Measurements from ENCODE around the gene PRSS22. TPM values are rescaled to one million over a fixed set of nuclear protein-coding genes. Genes with fewer than 3 reads are reported as not detected.

Gene PRSS22
- total RNA-seq, 6 donors from 2014 or later = 9.3 to 24.8 (median 16.6) TPM

GRCh38 chr16:2895813-2896212 lies 37.8 kb upstream of the PRSS22 start:
- H3K36me3 ChIP-seq = peaks cover 0 to 33% (median 13%) of the 10 kb centered on the region in 4 donors
- H3K4me1 ChIP-seq = peaks cover 0 to 12% (median 7%) of the 10 kb centered on the region in 4 donors
- H3K27ac ChIP-seq = no peak overlapping the region
- no peak overlapping the region for H3K4me3 ChIP-seq
- DNase-seq (no peak), ATAC-seq (ENCODE audit: low FRiP score in 2 of 2) (no peak)
- H3K9me3 ChIP-seq = no peaks in the 10 kb centered on the region
- no peak for TF ChIP-seq CTCF (IDR thresholded peaks at IDR 0.05)
- TF ChIP-seq POLR2A (IDR thresholded peaks at IDR 0.05) = no peak
- no peak for TF ChIP-seq POLR2AphosphoS5 (IDR thresholded peaks at IDR 0.05)
- no peak for TF ChIP-seq EP300 (IDR thresholded peaks at IDR 0.05)
- H3K27me3 ChIP-seq = no peaks in the 10 kb centered on the region
- 79 to 89% methylated on average over 3 to 4 of the region's 4 CpGs for WGBS, 2 donors

GRCh38 chr16:2894231-2894630 lies 36.3 kb upstream of the PRSS22 start:
- H3K4me1 ChIP-seq = peaks cover 0 to 12% (median 9%) of the 10 kb centered on the region in 4 donors
- H3K4me3 ChIP-seq = no peak overlapping the region
- H3K36me3 ChIP-seq = peaks cover 0 to 28% (median 11%) of the 10 kb centered on the region in 4 donors
- ATAC-seq (ENCODE audit: low FRiP score in 2 of 2) (no peak), DNase-seq (peak in 1 of 2 donors; percentile 60)
- no peaks in the 10 kb centered on the region for H3K9me3 ChIP-seq
- no peak for TF ChIP-seq EP300 (IDR thresholded peaks at IDR 0.05)
- no peak for TF ChIP-seq POLR2AphosphoS5 (IDR thresholded peaks at IDR 0.05)
- TF ChIP-seq CTCF (IDR thresholded peaks at IDR 0.05) = no peak
- TF ChIP-seq POLR2A (IDR thresholded peaks at IDR 0.05) = no peak
- 90 to 93% methylated on average over 31 of the region's 31 CpGs for WGBS, 2 donors
- H3K27me3 ChIP-seq = no peaks in the 10 kb centered on the region
- H3K27ac ChIP-seq = no peak overlapping the region

- no peaks in the 10 kb centered on the region for H3K9me3 ChIP-seq
- no peaks in the 10 kb centered on the region for H3K27me3 ChIP-seq
- peak overlapping the region; percentile 95 to 98 (median 96) for H3K27ac ChIP-seq
- WGBS, 2 donors = 62 to 70% methylated on average over 13 to 18 of the region's 18 CpGs
- peak overlapping the region; percentile 75 to 93 (median 85) for H3K4me3 ChIP-seq
- TF ChIP-seq CTCF (IDR thresholded peaks at IDR 0.05) (no peak), EP300 (IDR thresholded peaks at IDR 0.05) (no peak), POLR2AphosphoS5 (IDR thresholded peaks at IDR 0.05) (no peak), POLR2A (IDR thresholded peaks at IDR 0.05) (no peak)
- DNase-seq (no peak), ATAC-seq (ENCODE audit: low FRiP score in 2 of 2) (no peak)
- peaks cover 11 to 20% (median 14%) of the 10 kb centered on the region in 4 donors for H3K4me1 ChIP-seq
- no peaks in the 10 kb centered on the region for H3K36me3 ChIP-seq
These were observed 26.1 kb upstream of the PRSS22 start for GRCh38 chr16:2884041-2884451.

GRCh38 chr16:2883458-2883908 lies 25.5 kb upstream of the PRSS22 start:
- peak in 1 of 4 donors; percentile 5 for TF ChIP-seq POLR2A (IDR thresholded peaks at IDR 0.05)
- no peak for TF ChIP-seq EP300 (IDR thresholded peaks at IDR 0.05)
- TF ChIP-seq POLR2AphosphoS5 (IDR thresholded peaks at IDR 0.05) = no peak
- TF ChIP-seq CTCF (IDR thresholded peaks at IDR 0.05) = no peak
- Histone ChIP-seq H3K27ac (peak overlapping the region; percentile 95 to 98 (median 96)), H3K36me3 (no peaks in the 10 kb centered on the region), H3K9me3 (no peaks in the 10 kb centered on the region), H3K27me3 (no peaks in the 10 kb centered on the region), H3K4me1 (peaks cover 11 to 20% (median 14%) of the 10 kb centered on the region in 4 donors), H3K4me3 (peak overlapping the region; percentile 75 to 93 (median 85))
- DNase-seq (peak in 1 of 2 donors; percentile 90), ATAC-seq (ENCODE audit: low FRiP score in 2 of 2) (peak in 1 of 2 donors; percentile 28)
- WGBS, 2 donors = 0 to 5% methylated on average over 4 to 31 of the region's 31 CpGs
